Kidney epithelial cell (primary cell): ENCODE measurements around the gene TMEM86B. TPM values are rescaled to one million over a fixed set of nuclear protein-coding genes. Genes with fewer than 3 reads are reported as not detected.

Experiments
- DNase-seq: peaks from one replicate; pipeline ENCODE4 v3.0.0-alpha.2; 2010; ENCODE audit warnings: low read depth
- H3K27me3 ChIP-seq: 2 replicates; pipeline ENCODE4 v1.6.0; 2011; ENCODE audit warnings: low read length; ENCODE audit not compliant: control insufficient read depth, insufficient read depth
- H3K36me3 ChIP-seq: 2 replicates; pipeline ENCODE4 v1.5.1; 2011; ENCODE audit warnings: low read length; ENCODE audit not compliant: control insufficient read depth, insufficient read depth
- H3K4me3 ChIP-seq: 2 replicates; pipeline ENCODE4 v1.5.1; 2011; ENCODE audit warnings: low read depth, mild to moderate bottlenecking, control low read depth, low read length
- total RNA-seq: library from RNA; depleted of rRNA; stranded (reverse); fragments of >200 nt; gene quantifications from 2 replicates; pipeline ENCODE4 v1.2.3, GENCODE V29; 2015
- TF ChIP-seq, protein P1 (sequence below): IDR thresholded peaks from 2 replicates; pipeline ENCODE4 v1.5.1; 2011; ENCODE audit warnings: mild to moderate bottlenecking, moderate library complexity, low read length, control low read depth, inconsistent platforms; ENCODE audit not compliant: insufficient read depth, poor library complexity, severe bottlenecking

Gene TMEM86B, protein sequence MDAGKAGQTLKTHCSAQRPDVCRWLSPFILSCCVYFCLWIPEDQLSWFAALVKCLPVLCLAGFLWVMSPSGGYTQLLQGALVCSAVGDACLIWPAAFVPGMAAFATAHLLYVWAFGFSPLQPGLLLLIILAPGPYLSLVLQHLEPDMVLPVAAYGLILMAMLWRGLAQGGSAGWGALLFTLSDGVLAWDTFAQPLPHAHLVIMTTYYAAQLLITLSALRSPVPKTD
- total RNA-seq, result 2.3 and 7.5 TPM in 2 replicates

DNA sequence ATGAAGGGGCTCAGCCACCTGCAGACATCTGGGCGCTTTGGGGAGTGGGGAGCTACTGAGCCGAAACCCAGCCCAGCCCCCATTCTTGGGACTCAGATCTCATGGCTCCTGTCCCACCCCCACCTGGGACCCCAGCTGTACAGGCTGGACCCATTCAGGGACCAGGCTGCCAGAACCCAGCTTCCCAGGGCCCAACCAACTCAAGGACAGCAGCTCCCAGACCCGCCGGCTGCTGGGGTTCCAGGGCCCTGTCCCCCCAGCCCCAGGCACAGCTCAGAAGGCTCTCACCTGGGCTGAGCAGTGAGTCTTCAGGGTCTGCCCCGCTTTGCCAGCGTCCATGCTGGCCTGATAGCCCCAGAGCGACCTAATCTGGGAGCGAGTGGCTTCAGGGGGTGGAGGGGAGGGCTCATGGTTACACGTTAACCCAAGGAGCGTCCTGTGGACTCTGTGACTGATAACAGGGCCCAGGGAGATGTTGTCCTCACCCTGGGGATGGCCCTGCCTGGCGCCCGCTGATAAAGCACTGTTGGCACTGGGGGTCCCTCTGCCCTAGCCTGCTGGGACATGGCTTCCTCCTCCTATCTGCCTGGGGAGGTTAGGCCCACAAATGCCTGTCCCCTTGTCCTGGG lies at the start of gene TMEM86B:
Gene TMEM86B (minus strand): TSS at position 361 of the 629 bp plus-strand sequence. CDS start 22 bp downstream, at position 339.
- no peaks in the 10 kb centered on the region for H3K27me3 ChIP-seq
- H3K36me3 ChIP-seq, result no peaks in the 10 kb centered on the region
- H3K4me3 ChIP-seq, result no peak within 1 kb of the TSS
- TF ChIP-seq, protein P1, sequence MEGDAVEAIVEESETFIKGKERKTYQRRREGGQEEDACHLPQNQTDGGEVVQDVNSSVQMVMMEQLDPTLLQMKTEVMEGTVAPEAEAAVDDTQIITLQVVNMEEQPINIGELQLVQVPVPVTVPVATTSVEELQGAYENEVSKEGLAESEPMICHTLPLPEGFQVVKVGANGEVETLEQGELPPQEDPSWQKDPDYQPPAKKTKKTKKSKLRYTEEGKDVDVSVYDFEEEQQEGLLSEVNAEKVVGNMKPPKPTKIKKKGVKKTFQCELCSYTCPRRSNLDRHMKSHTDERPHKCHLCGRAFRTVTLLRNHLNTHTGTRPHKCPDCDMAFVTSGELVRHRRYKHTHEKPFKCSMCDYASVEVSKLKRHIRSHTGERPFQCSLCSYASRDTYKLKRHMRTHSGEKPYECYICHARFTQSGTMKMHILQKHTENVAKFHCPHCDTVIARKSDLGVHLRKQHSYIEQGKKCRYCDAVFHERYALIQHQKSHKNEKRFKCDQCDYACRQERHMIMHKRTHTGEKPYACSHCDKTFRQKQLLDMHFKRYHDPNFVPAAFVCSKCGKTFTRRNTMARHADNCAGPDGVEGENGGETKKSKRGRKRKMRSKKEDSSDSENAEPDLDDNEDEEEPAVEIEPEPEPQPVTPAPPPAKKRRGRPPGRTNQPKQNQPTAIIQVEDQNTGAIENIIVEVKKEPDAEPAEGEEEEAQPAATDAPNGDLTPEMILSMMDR, result no peak
- no peak for DNase-seq

DNA sequence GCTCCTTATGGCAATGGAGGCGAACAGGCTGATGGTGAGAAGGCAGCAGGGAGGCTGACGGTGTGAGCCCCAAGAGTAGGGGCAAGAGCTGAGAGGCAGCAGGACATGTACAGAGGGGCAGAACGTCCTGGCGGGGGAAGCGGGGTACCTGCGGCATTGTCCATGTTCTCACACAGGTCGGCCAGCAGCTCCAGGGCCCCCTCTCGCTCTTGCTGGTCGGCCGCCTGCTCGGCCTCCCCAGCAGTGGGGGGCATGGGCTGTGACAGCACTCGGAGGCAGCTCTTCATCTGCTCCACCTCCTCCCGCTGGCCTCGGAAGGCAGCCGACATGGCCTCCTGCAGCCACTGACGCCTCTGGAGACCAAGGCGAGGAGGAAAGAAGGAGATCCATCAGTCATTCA lies 48.9 kb upstream of the TMEM86B start:
- no peaks in the 10 kb centered on the region for H3K27me3 ChIP-seq
- DNase-seq, result no peak
- TF ChIP-seq, protein P1, result no peak
- H3K4me3 ChIP-seq, result no peak overlapping the region
- H3K36me3 ChIP-seq, result peaks cover 2% of the 10 kb centered on the region

DNA sequence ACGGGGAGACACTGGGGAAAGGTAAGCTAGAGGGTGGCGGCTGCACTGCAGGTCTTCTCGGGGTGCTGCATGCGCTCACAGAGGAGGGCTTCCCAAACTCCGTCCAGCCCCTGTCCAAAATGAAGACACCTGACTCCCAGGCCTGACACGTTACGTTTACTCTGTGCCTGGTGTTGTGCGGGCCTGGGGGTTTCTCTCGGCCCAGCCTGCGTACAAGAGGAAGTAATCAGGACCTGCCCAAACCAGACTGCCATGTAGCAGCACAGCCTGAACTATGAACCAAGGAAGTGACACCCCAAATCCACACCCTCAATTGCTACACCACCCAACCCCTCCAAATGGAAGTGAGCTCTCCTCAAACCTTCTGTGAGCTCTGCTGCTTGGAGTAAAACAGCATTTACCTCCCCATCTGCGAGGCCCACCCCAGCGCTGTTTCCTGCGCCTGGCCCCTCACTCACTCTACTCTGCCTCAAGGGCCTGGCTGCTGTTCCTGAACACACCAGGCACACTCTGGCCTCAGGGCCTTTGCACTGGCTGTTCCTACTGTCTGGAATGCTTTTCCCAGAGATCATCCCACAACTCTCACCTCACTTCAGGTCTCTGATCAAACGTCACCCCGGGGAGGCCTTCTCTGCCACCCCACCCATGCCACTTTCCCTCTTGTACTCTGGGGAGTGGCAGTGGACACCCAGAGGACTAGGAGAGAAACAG lies 48.3 kb upstream of the TMEM86B start:
- no peak for DNase-seq
- Histone ChIP-seq H3K27me3 (no peaks in the 10 kb centered on the region), H3K4me3 (no peak overlapping the region), H3K36me3 (peaks cover 2% of the 10 kb centered on the region)
- TF ChIP-seq, protein P1, result no peak

DNA sequence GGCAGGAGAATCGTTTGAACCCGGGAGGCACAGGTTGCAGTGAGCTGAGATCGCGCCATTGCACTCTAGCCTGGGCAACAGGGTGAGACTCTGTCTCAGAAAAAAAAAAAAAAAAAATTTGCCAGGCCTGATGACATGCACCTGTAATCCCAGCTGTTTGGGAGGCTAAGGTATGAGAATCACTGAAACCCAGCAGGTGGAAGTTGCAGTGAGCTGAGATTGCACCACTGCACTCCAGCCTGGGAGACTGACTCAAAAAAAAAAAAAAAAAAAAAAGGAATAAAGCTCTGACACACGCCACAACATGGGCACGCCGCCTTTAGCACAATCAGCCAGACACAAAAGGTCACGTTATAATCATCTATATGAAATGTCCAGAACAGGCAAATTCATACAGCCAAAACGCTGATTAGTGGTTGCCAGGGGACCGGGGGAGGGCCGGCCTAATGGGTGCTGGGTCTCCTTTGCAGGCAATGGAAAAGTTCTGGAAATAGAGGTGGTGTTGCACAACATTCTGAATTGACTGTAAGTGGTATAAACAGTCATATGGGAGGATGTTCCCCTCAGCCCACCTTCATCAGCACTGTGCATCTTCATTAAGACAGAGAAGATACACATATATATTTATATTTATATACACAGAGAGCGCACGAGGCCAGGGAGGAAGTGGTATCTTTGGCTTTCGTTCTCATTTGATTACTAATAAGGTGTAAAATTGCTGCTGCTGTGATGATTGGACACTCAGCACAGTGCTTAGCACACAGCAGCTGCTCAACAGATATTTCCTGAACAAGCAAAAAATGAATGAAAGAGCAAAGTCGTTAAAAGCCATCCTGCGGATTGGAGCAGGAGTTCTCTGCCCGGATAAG lies 47.5 kb upstream of the TMEM86B start:
- peaks cover 2% of the 10 kb centered on the region for H3K36me3 ChIP-seq
- TF ChIP-seq, protein P1, result no peak
- no peak overlapping the region for H3K4me3 ChIP-seq
- DNase-seq, result no peak
- no peaks in the 10 kb centered on the region for H3K27me3 ChIP-seq

DNA sequence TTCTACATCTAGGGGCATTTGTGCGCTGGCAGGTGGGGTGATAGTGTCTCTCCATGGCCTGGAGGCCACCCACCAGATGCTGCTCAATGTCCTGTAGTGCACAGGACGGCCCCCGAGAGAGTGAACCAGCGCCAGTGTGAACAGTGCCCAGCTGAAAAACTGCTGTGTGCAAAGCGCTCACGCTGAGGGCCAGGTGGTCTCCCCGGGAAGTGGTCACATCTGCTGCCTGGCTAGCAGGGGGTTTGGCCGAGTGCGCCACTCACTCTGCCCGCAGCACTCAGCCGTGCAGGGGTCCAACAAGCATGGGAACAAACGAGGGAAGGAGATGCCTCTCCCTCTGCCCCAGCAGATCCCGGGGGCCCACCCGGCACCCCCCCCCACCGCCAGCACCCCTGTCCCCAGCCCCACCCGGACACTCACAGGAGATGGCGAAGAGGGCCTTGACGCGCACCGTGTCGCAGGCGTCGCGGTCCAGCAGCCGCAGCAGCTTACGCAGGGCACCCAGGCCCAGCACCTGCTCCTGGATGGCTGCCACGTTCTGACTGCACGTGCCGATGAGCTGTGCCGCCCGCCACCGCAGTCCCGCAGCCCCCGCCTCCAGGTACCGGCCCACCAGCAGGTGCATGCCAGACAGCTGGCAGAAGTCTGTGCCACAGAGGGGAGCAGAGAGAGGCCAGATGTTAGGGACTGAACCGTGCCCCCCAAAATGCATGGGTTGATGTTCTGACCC lies 45.6 kb upstream of the TMEM86B start:
- Histone ChIP-seq H3K27me3 (no peaks in the 10 kb centered on the region), H3K4me3 (no peak overlapping the region), H3K36me3 (peaks cover 2% of the 10 kb centered on the region)
- TF ChIP-seq, protein P1, result no peak
- DNase-seq, result no peak
